HG03571 (cell line): ENCODE measurements around the gene MFSD12.

Source experiments
- ATAC-seq: cut with Tn5 transposase; IDR thresholded peaks from one replicate; pipeline ENCODE4 v1.9.1; 2021; ENCODE audit not compliant: unreplicated experiment

The MFSD12 gene

DNA sequence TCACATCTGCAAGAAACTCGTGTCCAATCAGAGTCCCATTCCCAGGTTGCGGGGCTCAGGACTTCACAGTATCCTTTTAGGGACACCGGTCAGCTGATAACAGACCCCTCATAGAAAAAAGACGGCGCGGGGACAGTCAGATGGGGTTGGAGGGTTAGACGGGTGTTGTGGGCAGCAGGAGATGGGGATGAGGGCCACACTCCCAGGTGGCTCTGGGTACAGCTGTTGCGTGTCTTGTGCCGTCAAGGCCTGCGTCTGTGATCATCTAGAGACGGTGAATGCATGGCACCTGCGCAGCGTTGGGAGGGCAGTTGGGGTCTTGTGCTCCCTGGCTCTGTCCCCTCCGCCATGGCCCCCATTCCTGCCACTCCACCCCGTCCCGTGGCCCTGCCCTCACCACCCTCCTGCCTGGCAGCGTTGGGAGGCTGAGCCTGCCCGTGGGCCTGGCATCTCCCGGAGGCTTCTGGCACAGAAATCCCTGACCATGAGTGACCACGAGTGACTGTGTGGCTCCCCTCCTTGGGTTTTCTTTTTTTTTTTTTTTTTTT, 32.4 kb downstream of the MFSD12 start:
- ATAC-seq = no peak

- no peak for ATAC-seq
Measured at GRCh38 chr19:3524078-3524842, 33.1 kb downstream of the MFSD12 start.

- ATAC-seq = no peak
Measured at GRCh38 chr19:3523361-3524077, 33.9 kb downstream of the MFSD12 start.

GRCh38 chr19:3522421-3523360, 34.7 kb downstream of the MFSD12 start:
- no peak for ATAC-seq

GRCh38 chr19:3521104-3521445, 36.3 kb downstream of the MFSD12 start:
- ATAC-seq = no peak

GRCh38 chr19:3520166-3521103, 37.0 kb downstream of the MFSD12 start:
- ATAC-seq = no peak

GRCh38 chr19:3519126-3519525, 38.3 kb downstream of the MFSD12 start:
- no peak for ATAC-seq

- no peak for ATAC-seq
Measured at GRCh38 chr19:3518659-3519058, 38.7 kb downstream of the MFSD12 start.

DNA sequence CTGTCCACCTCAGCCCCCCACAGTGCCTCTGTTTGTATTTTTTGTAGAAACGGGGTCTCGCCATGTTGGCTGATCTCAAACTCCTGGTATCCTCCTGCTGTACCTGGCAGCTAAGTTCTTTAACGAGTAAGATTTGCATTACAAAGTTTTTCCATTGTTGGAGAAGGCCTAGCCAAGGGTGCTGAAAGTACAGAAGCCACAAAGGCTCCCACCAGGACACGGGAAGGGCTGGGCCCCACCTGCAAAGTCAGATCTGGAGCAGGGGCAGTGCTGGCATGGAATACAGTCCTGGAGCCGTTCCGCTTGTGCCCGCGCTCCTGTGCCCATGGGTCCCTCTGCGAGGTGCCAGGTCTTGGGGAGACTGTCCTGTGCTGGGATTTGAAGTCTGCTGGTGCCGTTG, 39.1 kb downstream of the MFSD12 start:
- ATAC-seq = no peak

GRCh38 chr19:3517638-3518037, 39.7 kb downstream of the MFSD12 start:
- ATAC-seq = no peak

GRCh38 chr19:3516675-3517207, 40.6 kb downstream of the MFSD12 start:
- no peak for ATAC-seq

DNA sequence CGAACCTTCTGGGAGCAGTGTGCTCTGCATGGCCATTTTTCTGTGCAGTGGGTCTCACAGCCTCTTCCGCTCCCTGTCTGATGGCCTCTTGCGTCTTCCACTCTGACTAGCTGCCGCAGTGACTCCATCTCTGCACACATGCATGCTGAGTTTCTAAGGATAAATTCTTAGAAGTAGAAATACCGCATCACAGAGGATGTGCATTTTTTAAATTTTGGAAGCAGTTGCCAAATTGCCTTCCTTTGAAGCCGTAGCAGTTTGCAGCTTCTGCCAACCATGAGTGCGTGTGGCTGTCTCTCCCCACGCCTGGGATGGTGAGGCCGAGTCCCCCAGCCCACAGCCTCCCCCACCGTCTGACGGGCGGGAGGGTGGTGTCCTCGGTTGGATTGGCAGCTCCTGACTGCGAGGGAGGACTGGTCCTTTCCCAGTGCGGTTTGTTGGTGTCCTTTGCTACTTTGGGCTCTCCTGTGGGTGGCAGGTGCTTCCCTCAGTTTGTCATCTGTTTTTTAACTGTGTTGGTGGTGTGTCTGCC, 41.4 kb downstream of the MFSD12 start:
- ATAC-seq = no peak

DNA sequence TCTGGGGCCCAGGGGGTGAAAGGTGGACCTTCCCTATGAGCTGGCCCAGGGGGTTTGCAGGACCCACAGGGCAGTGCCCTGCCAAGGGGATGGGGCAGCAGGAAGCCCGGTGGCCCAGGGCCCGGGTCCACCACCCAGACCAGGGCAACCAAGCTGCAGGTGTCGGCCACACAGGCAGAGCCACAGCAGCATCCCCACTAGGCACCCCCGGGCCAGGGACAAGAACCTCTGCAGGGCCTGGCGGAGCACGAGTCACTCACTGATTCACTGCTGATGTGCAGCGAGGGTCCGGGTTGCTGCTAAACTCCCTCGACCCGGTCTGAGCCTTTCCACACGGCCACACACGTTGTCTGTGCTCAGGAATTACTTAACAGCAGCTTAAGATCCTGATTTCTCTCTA, 42.5 kb downstream of the MFSD12 start:
- ATAC-seq = no peak

- ATAC-seq = no peak
Measured at GRCh38 chr19:3513229-3514140, 43.9 kb downstream of the MFSD12 start.

GRCh38 chr19:3512562-3513228, 44.7 kb downstream of the MFSD12 start:
- no peak for ATAC-seq

DNA sequence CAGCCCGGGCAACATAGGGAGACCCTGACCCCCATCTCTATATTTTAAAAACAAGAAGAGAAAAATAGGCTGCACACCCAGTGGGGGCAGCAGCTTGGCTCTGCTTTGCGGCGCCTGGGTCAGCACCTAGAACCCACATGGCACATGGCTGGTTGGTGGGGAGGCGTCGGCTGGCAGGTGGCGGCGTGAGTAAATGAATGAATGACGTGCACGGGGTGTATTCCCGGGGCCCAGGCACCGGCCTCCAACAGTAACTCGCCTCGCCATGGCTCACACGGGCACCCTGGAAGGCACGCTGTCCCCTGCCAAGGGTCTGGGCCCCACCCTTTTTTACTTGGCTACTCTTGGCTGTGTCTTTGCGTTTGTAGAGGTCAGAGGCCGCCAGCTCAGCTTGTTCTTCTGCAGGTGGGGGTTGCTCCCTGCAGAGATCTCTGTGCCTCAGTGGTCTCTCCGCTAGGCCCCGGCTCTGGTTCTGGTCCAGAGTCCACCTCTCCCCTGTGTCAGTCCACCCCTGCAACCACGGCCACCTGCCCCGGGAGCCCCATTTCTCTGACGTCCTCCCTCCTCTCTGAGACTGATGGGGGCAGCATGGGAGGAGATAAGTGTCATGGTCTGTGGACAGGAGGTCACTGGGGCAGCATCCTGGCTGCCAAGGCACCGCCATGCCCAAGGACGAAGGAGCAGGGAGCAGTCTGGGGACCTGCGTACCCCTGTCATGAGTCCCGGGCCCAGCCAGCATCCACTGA, 45.7 kb downstream of the MFSD12 start:
- ATAC-seq = no peak

DNA sequence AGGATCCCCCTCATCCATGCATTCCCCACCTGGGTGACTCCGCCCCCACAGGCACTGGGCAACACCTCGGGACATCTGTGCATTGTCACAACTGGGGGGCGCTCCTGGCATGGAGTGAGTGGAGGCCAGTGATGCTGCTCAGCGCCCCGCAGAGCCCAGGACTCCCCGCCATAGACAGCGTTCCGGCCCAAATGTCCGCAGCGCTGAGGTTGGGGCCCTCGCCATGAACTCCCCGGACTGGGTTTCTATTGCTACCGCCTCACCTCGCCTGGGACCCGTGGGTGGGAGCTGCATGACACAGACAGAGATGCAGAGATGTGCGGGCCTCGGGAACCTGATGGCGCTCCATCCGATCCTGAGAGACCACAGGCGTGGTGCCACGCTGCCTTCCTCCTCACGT, 46.7 kb downstream of the MFSD12 start:
- ATAC-seq = no peak
